ENCODE measurements around the gene UCK2. TPM values are rescaled to one million over a fixed set of nuclear protein-coding genes. Genes with fewer than 3 reads are reported as not detected.

The UCK2 gene
- total RNA-seq, 1 experiment from 2014 or later, result 84.2 TPM

- Histone ChIP-seq H3K27ac (peak overlapping the region; percentile 92; the same call in 1 of the 2 replicates), H3K4me1 (peaks cover 10% of the 10 kb centered on the region), H3K36me3 (no peaks in the 10 kb centered on the region; the same call in 1 of the 2 replicates), H3K9me3 (replicated peaks) (no peaks in the 10 kb centered on the region), H3K4me3 (peak overlapping the region; percentile 97), H3K27me3 (no peaks in the 10 kb centered on the region)
- peak; percentile 15 to 44 for DNase-seq
These were observed 698 bp upstream of the UCK2 start for GRCh38 chr1:165826565-165827267.

GRCh38 chr1:165828103-165828668 is 772 bp downstream of the UCK2 start:
- Histone ChIP-seq H3K27me3 (no peaks in the 10 kb centered on the region), H3K36me3 (no peaks in the 10 kb centered on the region; the same call in 1 of the 2 replicates), H3K4me1 (peaks cover 10% of the 10 kb centered on the region), H3K4me3 (peak overlapping the region; percentile 97), H3K27ac (peak overlapping the region; percentile 92), H3K9me3 (replicated peaks) (no peaks in the 10 kb centered on the region)
- peak; percentile 63 to 68 for DNase-seq

GRCh38 chr1:165828669-165829329 is 1.4 kb downstream of the UCK2 start:
- peak overlapping the region; percentile 97 for H3K4me3 ChIP-seq
- DNase-seq, result peak; percentile 65 to 81
- peaks cover 8% of the 10 kb centered on the region for H3K4me1 ChIP-seq
- H3K36me3 ChIP-seq, result no peaks in the 10 kb centered on the region; the same call in 1 of the 2 replicates
- H3K9me3 ChIP-seq (replicated peaks), result no peaks in the 10 kb centered on the region
- no peaks in the 10 kb centered on the region for H3K27me3 ChIP-seq
- H3K27ac ChIP-seq, result peak overlapping the region; percentile 92

GRCh38 chr1:165829888-165830287 is 2.5 kb downstream of the UCK2 start:
- no peak for DNase-seq
- Histone ChIP-seq H3K9me3 (replicated peaks) (no peaks in the 10 kb centered on the region), H3K27me3 (no peaks in the 10 kb centered on the region), H3K36me3 (no peaks in the 10 kb centered on the region; the same call in 1 of the 2 replicates), H3K4me1 (no peaks in the 10 kb centered on the region), H3K27ac (no peak overlapping the region), H3K4me3 (peak overlapping the region; percentile 97; the same call in 1 of the 2 replicates)

GRCh38 chr1:165831146-165831545 is 3.7 kb downstream of the UCK2 start:
- H3K4me3 ChIP-seq, result no peak overlapping the region
- peaks cover under 1% of the 10 kb centered on the region; the same call in 1 of the 2 replicates for H3K36me3 ChIP-seq
- no peaks in the 10 kb centered on the region for H3K4me1 ChIP-seq
- H3K27me3 ChIP-seq, result no peaks in the 10 kb centered on the region
- no peak overlapping the region for H3K27ac ChIP-seq
- H3K9me3 ChIP-seq (replicated peaks), result no peaks in the 10 kb centered on the region
- DNase-seq, result no peak

- Histone ChIP-seq H3K4me1 (no peaks in the 10 kb centered on the region), H3K36me3 (peaks cover 8% of the 10 kb centered on the region), H3K9me3 (replicated peaks) (no peaks in the 10 kb centered on the region), H3K27me3 (no peaks in the 10 kb centered on the region), H3K4me3 (no peak overlapping the region), H3K27ac (no peak overlapping the region)
- no peak for DNase-seq
These were observed 5.5 kb downstream of the UCK2 start for GRCh38 chr1:165832902-165833301.

DNA sequence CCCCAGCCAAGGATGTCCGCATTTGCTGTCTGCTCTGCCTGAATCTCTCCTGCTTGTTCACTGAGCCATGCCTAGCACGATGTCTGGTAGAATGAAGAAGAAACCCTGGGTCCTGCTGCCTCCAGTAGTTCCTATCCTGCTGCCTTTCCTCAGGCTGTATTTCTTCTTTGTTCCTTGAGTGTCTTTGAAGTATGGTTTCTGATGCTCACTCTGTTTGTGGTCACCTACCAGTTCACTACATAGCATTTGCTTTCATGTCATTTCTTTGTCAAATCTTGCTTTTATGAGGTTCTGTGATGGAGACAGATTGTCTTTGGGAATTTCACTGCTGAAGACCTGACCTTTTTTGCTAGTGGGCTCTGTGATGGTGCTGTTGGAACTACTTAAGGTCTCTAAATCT is 5.9 kb downstream of the UCK2 start:
- no peaks in the 10 kb centered on the region for H3K9me3 ChIP-seq (replicated peaks)
- no peaks in the 10 kb centered on the region for H3K4me1 ChIP-seq
- no peak overlapping the region for H3K27ac ChIP-seq
- no peak overlapping the region for H3K4me3 ChIP-seq
- H3K27me3 ChIP-seq, result no peaks in the 10 kb centered on the region
- no peak for DNase-seq
- peaks cover 8% of the 10 kb centered on the region for H3K36me3 ChIP-seq

DNA sequence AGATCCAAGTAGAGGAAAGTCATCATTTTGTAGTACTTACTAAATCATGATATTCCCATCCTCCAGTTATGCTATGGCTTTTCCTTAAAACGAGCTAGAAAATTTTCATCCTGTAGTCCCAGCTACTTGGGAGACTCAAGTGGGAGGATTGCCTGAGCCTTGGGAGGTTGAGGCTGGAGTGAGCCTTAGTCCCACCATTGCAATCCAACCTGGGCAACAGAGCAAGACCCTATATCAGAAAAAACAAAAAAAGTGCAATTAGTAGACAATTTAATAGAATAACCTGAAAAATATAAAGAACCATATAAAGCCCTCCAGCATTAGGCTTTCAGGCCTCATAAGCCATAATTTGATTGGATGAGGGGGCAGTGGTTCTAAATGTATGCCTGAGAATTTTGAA is 6.8 kb downstream of the UCK2 start:
- DNase-seq, result no peak
- no peak overlapping the region for H3K4me3 ChIP-seq
- no peaks in the 10 kb centered on the region for H3K27me3 ChIP-seq
- peaks cover 8% of the 10 kb centered on the region for H3K36me3 ChIP-seq
- no peaks in the 10 kb centered on the region for H3K9me3 ChIP-seq (replicated peaks)
- no peaks in the 10 kb centered on the region for H3K4me1 ChIP-seq
- H3K27ac ChIP-seq, result no peak overlapping the region

GRCh38 chr1:165834881-165835280 is 7.5 kb downstream of the UCK2 start:
- peaks cover 8% of the 10 kb centered on the region for H3K36me3 ChIP-seq
- H3K9me3 ChIP-seq (replicated peaks), result no peaks in the 10 kb centered on the region
- DNase-seq, result no peak
- no peaks in the 10 kb centered on the region for H3K27me3 ChIP-seq
- H3K4me1 ChIP-seq, result no peaks in the 10 kb centered on the region
- no peak overlapping the region for H3K27ac ChIP-seq
- no peak overlapping the region for H3K4me3 ChIP-seq

- Histone ChIP-seq H3K27me3 (no peaks in the 10 kb centered on the region), H3K4me1 (peaks cover 4% of the 10 kb centered on the region), H3K9me3 (replicated peaks) (no peaks in the 10 kb centered on the region), H3K36me3 (peaks cover 8% of the 10 kb centered on the region), H3K4me3 (no peak overlapping the region), H3K27ac (no peak overlapping the region)
- DNase-seq, result no peak
These were observed 9.5 kb downstream of the UCK2 start for GRCh38 chr1:165836664-165837482.

- no peak overlapping the region for H3K27ac ChIP-seq
- no peaks in the 10 kb centered on the region for H3K27me3 ChIP-seq
- peaks cover 8% of the 10 kb centered on the region for H3K36me3 ChIP-seq
- H3K4me1 ChIP-seq, result peaks cover 13% of the 10 kb centered on the region
- no peaks in the 10 kb centered on the region for H3K9me3 ChIP-seq (replicated peaks)
- no peak for DNase-seq
- H3K4me3 ChIP-seq, result no peak overlapping the region
These were observed 10.5 kb downstream of the UCK2 start for GRCh38 chr1:165837838-165838364.

- Histone ChIP-seq H3K4me3 (no peak overlapping the region), H3K9me3 (replicated peaks) (no peaks in the 10 kb centered on the region), H3K27me3 (no peaks in the 10 kb centered on the region), H3K36me3 (peaks cover 8% of the 10 kb centered on the region), H3K27ac (no peak overlapping the region), H3K4me1 (peaks cover 21% of the 10 kb centered on the region)
- DNase-seq, result no peak
These were observed 13.0 kb downstream of the UCK2 start for GRCh38 chr1:165840423-165840822.

GRCh38 chr1:165841582-165842017 is 14.2 kb downstream of the UCK2 start:
- no peaks in the 10 kb centered on the region for H3K27me3 ChIP-seq
- H3K36me3 ChIP-seq, result peaks cover 4% of the 10 kb centered on the region
- DNase-seq, result no peak
- peaks cover 21% of the 10 kb centered on the region for H3K4me1 ChIP-seq
- H3K4me3 ChIP-seq, result no peak overlapping the region
- no peaks in the 10 kb centered on the region for H3K9me3 ChIP-seq (replicated peaks)
- no peak overlapping the region for H3K27ac ChIP-seq

DNA sequence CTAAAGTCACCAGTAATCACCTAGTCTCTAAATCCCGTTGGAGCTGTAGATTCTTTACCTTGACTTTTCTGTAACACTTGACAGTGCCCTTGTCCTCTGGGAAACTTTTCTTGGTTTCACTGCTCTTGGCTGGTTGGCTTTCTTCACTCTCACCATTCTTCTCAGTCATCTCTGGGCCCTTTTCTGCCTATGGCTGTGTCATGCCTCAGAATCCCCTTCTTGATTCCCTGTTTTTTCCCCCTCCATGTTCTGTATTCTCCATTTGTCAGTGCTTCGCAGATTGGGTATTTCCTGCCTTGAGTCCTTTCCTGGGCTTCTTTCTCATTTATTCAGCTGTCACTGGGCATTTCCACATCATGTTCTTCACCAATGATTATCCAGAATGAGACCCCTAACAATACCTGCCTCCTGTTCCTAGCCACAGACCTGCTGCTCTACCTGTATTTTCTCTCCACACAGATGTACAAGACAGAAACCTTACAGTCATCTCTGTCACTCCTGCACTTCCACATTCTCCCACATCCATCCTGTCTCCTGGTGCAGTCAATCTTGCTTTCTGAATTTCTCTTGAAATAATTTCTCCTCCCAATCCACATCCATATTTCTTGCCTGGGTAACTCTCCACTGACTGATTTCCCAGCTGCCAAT is 14.7 kb downstream of the UCK2 start:
- Histone ChIP-seq H3K4me1 (peaks cover 21% of the 10 kb centered on the region), H3K27ac (no peak overlapping the region), H3K4me3 (no peak overlapping the region), H3K36me3 (peaks cover 4% of the 10 kb centered on the region), H3K27me3 (no peaks in the 10 kb centered on the region), H3K9me3 (replicated peaks) (no peaks in the 10 kb centered on the region)
- no peak for DNase-seq

Data from SJCRH30 (cell line).